Upper lobe of right lung (tissue), 1 donor: ENCODE results near the gene TTC7B. TPM values are rescaled to one million over a fixed set of nuclear protein-coding genes. Genes with fewer than 3 reads are reported as not detected.

ENCODE experiments used
- ATAC-seq: fragments of 200-7000 bp; cut with Tn5 transposase; one replicate; pipeline ENCODE4 v1.9.1; 2020; ENCODE audit warnings: mild to moderate bottlenecking, moderate library complexity
- DNase-seq: peaks from one replicate; pipeline ENCODE4 v3.0.0-alpha.2; 2020
- H3K27ac ChIP-seq: fragments of 200-600 bp; one replicate; pipeline ENCODE4 v1.8.0; 2022
- H3K27me3 ChIP-seq: fragments of 200-600 bp; one replicate; pipeline ENCODE4 v1.8.0; 2022; ENCODE audit warnings: mild to moderate bottlenecking
- H3K36me3 ChIP-seq: fragments of 200-600 bp; one replicate; pipeline ENCODE4 v1.8.0; 2022
- H3K4me1 ChIP-seq: fragments of 200-600 bp; one replicate; pipeline ENCODE4 v1.8.0; 2022
- H3K4me3 ChIP-seq: fragments of 200-600 bp; one replicate; pipeline ENCODE4 v1.8.0; 2022; ENCODE audit warnings: mild to moderate bottlenecking
- H3K9me3 ChIP-seq: fragments of 200-600 bp; one replicate; pipeline ENCODE4 v1.8.0; 2022
- CTCF ChIP-seq: fragments of 200-600 bp; IDR thresholded peaks from one replicate; pipeline ENCODE4 v1.8.0; 2022; ENCODE audit warnings: antibody characterized with exemption
- intact Hi-C: fragments of 100-400 bp; cut with DNase I; formaldehyde crosslinking; loops from one replicate; pipeline ENCODE4 v1.11.0; 2022
- total RNA-seq: library from RNA; stranded (reverse); fragmentation: NEBNext Ultra II Directional; extraction: Animal tissue kit (Norgen Biotek cat#: 25700); gene quantifications from one replicate; pipeline ENCODE4 v1.2.1, GENCODE V29; 2021
- donor health status: DM: no; HTN: yes; CAD: no; lungs with severe emphysema.

The TTC7B gene
- total RNA-seq, 1 donor from 2014 or later = 41.5 TPM

DNA sequence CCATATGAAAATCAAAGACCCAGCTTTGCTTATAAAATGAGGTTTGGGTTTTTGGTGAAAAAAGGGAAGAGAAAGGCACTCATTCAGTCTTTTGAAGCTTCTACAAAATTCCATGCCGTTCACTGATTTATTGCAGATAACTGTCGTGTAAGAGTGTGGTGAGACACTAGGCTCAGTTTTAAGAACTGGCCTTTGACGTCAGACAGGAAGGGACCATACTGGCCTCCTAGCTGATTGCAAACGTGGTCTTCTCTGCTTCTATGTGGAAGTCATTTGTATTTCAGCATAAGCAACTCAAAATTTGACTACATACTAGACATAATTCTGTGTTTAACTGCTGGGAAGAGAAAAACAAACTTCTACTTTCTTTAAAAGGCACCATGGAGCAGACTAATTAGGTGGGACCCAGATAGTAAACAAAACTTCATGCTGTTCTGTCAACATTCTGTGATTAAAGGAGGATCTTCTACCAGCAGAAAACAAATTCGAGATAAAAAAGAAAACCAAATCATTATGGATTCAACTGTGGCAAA lies 168.7 kb downstream of the TTC7B start:
- DNase-seq (no peak), ATAC-seq (peak; percentile 25)
- H3K9me3 ChIP-seq = no peaks in the 10 kb centered on the region
- intact Hi-C loops = no loop called here
- H3K27ac ChIP-seq = no peak overlapping the region
- no peak overlapping the region for H3K4me3 ChIP-seq
- no peaks in the 10 kb centered on the region for H3K27me3 ChIP-seq
- TF ChIP-seq CTCF = no peak
- H3K4me1 ChIP-seq = peaks cover 26% of the 10 kb centered on the region
- H3K36me3 ChIP-seq = no peaks in the 10 kb centered on the region

GRCh38 chr14:90645842-90646443 lies 170.3 kb downstream of the TTC7B start:
- no peaks in the 10 kb centered on the region for H3K9me3 ChIP-seq
- H3K27me3 ChIP-seq = no peaks in the 10 kb centered on the region
- peak; percentile 85 for ATAC-seq
- intact Hi-C loops = no loop called here
- H3K27ac ChIP-seq = peak overlapping the region; percentile 42
- H3K4me3 ChIP-seq = no peak overlapping the region
- DNase-seq = no peak
- H3K4me1 ChIP-seq = peaks cover 31% of the 10 kb centered on the region
- H3K36me3 ChIP-seq = no peaks in the 10 kb centered on the region
- no peak for TF ChIP-seq CTCF

DNA sequence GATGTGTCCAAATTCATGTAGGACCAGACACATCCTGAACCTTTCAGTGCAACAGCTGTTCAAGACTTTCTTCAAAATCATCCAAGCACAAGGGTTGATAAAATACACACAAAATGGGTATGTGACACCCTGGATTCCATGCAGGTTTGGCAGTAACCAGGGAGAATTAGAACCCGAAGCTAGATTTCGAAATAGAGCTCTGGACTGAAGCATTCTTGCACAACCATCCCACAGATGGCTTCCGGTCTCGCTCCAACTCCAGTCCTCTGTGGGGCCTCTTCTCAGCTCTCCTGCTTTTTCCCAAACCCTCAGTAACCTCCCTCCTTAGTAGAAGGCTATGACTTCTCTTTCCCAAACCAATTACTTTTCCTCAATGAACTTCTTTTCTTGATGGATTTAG lies 171.3 kb downstream of the TTC7B start:
- Histone ChIP-seq H3K27ac (peak overlapping the region; percentile 51), H3K4me1 (peaks cover 31% of the 10 kb centered on the region), H3K4me3 (no peak overlapping the region), H3K9me3 (no peaks in the 10 kb centered on the region), H3K36me3 (no peaks in the 10 kb centered on the region), H3K27me3 (no peaks in the 10 kb centered on the region)
- TF ChIP-seq CTCF = no peak
- ATAC-seq (peak; percentile 48), DNase-seq (no peak)
- intact Hi-C loops = no loop called here

DNA sequence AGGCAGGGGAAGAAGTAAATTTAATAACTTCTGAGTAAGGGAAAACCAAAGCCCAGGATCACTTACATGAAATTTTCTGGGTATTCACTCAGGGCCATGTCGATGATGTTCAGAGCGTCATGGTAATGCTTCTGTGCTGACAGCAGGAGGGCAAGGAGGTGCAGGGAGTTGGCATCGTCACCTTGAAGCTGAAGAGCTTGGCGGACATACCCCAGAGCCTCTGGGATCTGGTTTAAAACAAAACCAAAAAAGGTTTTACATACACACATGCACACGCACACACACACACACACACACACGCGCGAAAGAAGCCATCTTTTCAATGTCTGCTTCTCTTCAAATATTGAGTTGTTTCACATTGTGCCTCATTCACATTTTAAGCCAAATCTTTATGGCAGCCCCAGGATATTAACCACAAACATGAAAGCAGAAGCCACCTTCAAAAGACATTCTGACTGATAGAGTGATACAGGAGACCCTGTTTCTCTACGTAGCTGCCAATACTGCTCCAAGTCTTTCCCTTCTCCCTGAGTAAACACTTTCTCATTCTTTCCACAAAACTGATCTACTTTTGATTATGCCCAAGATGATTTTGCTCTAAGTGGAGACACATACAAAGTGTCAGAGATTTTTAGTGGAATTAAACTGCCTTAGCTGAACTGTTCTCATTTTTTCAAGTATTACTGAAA lies 172.1 kb downstream of the TTC7B start:
- DNase-seq (no peak), ATAC-seq (no peak)
- Histone ChIP-seq H3K36me3 (no peaks in the 10 kb centered on the region), H3K4me1 (peaks cover 30% of the 10 kb centered on the region), H3K27ac (peak overlapping the region; percentile 51), H3K9me3 (no peaks in the 10 kb centered on the region), H3K4me3 (no peak overlapping the region), H3K27me3 (no peaks in the 10 kb centered on the region)
- intact Hi-C loops = no loop called here
- no peak for TF ChIP-seq CTCF

GRCh38 chr14:90642244-90642717 lies 173.9 kb downstream of the TTC7B start:
- no peak for DNase-seq
- H3K4me3 ChIP-seq = no peak overlapping the region
- H3K4me1 ChIP-seq = peaks cover 24% of the 10 kb centered on the region
- ATAC-seq = no peak
- no peak overlapping the region for H3K27ac ChIP-seq
- no peak for TF ChIP-seq CTCF
- no peaks in the 10 kb centered on the region for H3K9me3 ChIP-seq
- intact Hi-C loops = no loop called here
- H3K36me3 ChIP-seq = no peaks in the 10 kb centered on the region
- no peaks in the 10 kb centered on the region for H3K27me3 ChIP-seq
